DOHH2 (cell line): ENCODE results near the gene LIMS2.

Experiments
- EZH2phosphoT487 ChIP-seq: fragments of 200-600 bp; sonication (generic); IDR thresholded peaks from 2 replicates; pipeline ENCODE4 v1.6.1; 2017; ENCODE audit warnings: borderline replicate concordance, mild to moderate bottlenecking, antibody characterized with exemption, low read length, moderate library complexity, mixed read lengths
- TF ChIP-seq, protein P1 (sequence below): fragments of 200-600 bp; sonication (generic); IDR thresholded peaks from one replicate; pipeline ENCODE4 v1.5.1; 2014; ENCODE audit warnings: antibody characterized with exemption, mild to moderate bottlenecking, low read depth, low read length; ENCODE audit not compliant: poor library complexity, severe bottlenecking

DNA sequence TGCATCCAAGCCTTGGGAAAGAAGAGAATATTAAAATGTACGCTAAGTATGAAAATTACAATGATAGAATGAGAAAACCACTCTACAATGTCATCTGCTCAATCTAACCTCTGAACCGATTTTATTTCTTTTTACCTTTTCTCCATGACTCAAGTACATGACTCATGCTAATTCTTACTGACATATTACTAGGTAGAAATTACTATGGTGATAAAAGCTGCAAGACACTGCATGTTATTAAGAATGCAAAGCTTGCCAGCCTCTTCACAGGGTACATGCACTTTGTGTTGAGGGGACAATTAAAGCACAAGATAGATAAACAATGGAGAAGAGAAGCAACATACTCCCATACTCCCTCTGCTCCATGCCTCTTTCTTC is 46.6 kb upstream of the LIMS2 start:
- TF ChIP-seq, protein P1, sequence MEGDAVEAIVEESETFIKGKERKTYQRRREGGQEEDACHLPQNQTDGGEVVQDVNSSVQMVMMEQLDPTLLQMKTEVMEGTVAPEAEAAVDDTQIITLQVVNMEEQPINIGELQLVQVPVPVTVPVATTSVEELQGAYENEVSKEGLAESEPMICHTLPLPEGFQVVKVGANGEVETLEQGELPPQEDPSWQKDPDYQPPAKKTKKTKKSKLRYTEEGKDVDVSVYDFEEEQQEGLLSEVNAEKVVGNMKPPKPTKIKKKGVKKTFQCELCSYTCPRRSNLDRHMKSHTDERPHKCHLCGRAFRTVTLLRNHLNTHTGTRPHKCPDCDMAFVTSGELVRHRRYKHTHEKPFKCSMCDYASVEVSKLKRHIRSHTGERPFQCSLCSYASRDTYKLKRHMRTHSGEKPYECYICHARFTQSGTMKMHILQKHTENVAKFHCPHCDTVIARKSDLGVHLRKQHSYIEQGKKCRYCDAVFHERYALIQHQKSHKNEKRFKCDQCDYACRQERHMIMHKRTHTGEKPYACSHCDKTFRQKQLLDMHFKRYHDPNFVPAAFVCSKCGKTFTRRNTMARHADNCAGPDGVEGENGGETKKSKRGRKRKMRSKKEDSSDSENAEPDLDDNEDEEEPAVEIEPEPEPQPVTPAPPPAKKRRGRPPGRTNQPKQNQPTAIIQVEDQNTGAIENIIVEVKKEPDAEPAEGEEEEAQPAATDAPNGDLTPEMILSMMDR, result no peak
- no peak for TF ChIP-seq EZH2phosphoT487
